Measurements from ENCODE around the gene SCEL.

DNA sequence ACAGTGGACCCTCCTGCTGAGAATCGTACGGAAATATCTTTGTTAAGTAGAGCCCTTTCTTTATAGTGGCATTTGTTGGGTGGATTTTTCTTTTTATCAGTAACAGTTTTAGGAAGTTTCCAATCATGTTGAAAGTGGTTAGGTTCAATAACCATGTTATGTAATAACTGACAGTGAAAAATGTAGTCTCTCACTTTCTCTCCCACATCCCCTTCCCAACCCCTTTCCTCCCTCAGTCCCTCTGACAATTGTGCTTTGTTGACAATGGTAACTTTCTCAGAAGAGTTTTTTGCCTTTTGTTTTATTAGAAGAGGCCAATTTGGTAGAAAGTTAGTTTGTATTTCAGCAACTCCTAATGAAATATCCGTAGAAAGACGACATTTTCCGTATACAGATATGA, 84.1 kb downstream of the SCEL start:
- TF ChIP-seq POLR2A (IDR thresholded peaks at IDR 0.05; ENCODE audit: low read depth, low read length): no peak
- TF ChIP-seq POU2F2 (IDR thresholded peaks at IDR 0.05; ENCODE audit: low read depth, low read length): no peak
- no peak for TF ChIP-seq POLR2AphosphoS5 (IDR thresholded peaks at IDR 0.05; ENCODE audit: low read depth, low read length)
- TF ChIP-seq TAF1 (IDR thresholded peaks at IDR 0.05; ENCODE audit: low read depth, low read length): no peak

Data from GM12891 (cell line).